OCI-LY1 (cell line): Measurements from ENCODE around the gene CORO2B.

Experiments
- H2AFZ ChIP-seq: fragments of 200-600 bp; sonication (generic), shearing (Covaris generic); 2 replicates; pipeline ENCODE4 v1.6.0; 2014; ENCODE audit warnings: antibody characterized with exemption, mild to moderate bottlenecking, low read length
- H3F3A ChIP-seq: fragments of 200-600 bp; sonication (generic), shearing (Covaris generic); 2 replicates; pipeline ENCODE4 v1.6.0; 2014; ENCODE audit warnings: mild to moderate bottlenecking, antibody characterized with exemption, low read length, moderate library complexity; ENCODE audit not compliant: insufficient read depth
- H3K27ac ChIP-seq: fragments of 200-600 bp; sonication (generic); 2 replicates; pipeline ENCODE4 v1.5.1; 2014; ENCODE audit warnings: low read length, mixed run types, mild to moderate bottlenecking, low read depth; ENCODE audit not compliant: poor library complexity, severe bottlenecking
- H3K27me3 ChIP-seq: fragments of 200-600 bp; sonication (generic); 2 replicates; pipeline ENCODE4 v1.6.0; 2014; ENCODE audit warnings: antibody characterized with exemption, mild to moderate bottlenecking, low read length, moderate library complexity; ENCODE audit not compliant: insufficient read depth
- H3K36me3 ChIP-seq: fragments of 200-600 bp; sonication (generic); 2 replicates; pipeline ENCODE4 v1.6.1; 2014; ENCODE audit warnings: mild to moderate bottlenecking, antibody characterized with exemption, low read length, moderate library complexity, mixed read lengths; ENCODE audit not compliant: insufficient read depth
- H3K4me1 ChIP-seq: fragments of 200-600 bp; sonication (generic); 2 replicates; pipeline ENCODE4 v1.5.1; 2014; ENCODE audit warnings: mild to moderate bottlenecking, low read length, moderate library complexity; ENCODE audit not compliant: insufficient read depth, severe bottlenecking
- H3K4me2 ChIP-seq: fragments of 200-600 bp; sonication (generic), shearing (Covaris generic); 2 replicates; pipeline ENCODE4 v1.6.1; 2014; ENCODE audit warnings: low read length
- H3K4me3 ChIP-seq: fragments of 200-600 bp; sonication (generic); 2 replicates; pipeline ENCODE4 v1.5.1; 2014; ENCODE audit warnings: low read length, low read depth, mild to moderate bottlenecking, mixed read lengths; ENCODE audit not compliant: poor library complexity, severe bottlenecking
- H3K79me2 ChIP-seq: fragments of 200-600 bp; shearing (Covaris generic); 2 replicates; pipeline ENCODE4 v1.6.1; 2016; ENCODE audit warnings: mixed run types, low read length, mixed read lengths; ENCODE audit not compliant: insufficient read depth
- H3K9ac ChIP-seq: fragments of 200-600 bp; sonication (generic), shearing (Covaris generic); 2 replicates; pipeline ENCODE4 v1.6.1; 2014; ENCODE audit warnings: mild to moderate bottlenecking, low read length, mixed read lengths
- H3K9me2 ChIP-seq: fragments of 200-600 bp; sonication (generic), shearing (Covaris generic); 2 replicates; pipeline ENCODE4 v1.6.1; 2014; ENCODE audit warnings: low read depth, mild to moderate bottlenecking, low read length, mixed read lengths
- H3K9me3 ChIP-seq: fragments of 200-600 bp; shearing (Covaris generic); 2 replicates; pipeline ENCODE4 v1.6.1; 2014; ENCODE audit warnings: low read length, mixed read lengths
- H4K20me1 ChIP-seq: fragments of 200-600 bp; sonication (generic), shearing (Covaris generic); 2 replicates; pipeline ENCODE4 v1.6.0; 2016; ENCODE audit warnings: mild to moderate bottlenecking, low read length; ENCODE audit not compliant: insufficient read depth
- CTCF ChIP-seq: fragments of 200-600 bp; sonication (generic), shearing (Covaris generic); IDR thresholded peaks from 2 replicates; pipeline ENCODE4 v1.5.1; 2017; ENCODE audit warnings: mild to moderate bottlenecking, antibody characterized with exemption, low read length, moderate library complexity, mixed read lengths
- EZH2 ChIP-seq: fragments of 200-600 bp; sonication (generic), shearing (Covaris generic); IDR thresholded peaks from 2 replicates; pipeline ENCODE4 v1.8.0; 2017; ENCODE audit warnings: borderline replicate concordance, mixed run types, mild to moderate bottlenecking, antibody characterized with exemption, low read length, moderate library complexity, mixed read lengths

The CORO2B gene

GRCh38 chr15:68627995-68628394 lies 49.2 kb downstream of the CORO2B start:
- H3K27ac ChIP-seq: no peak overlapping the region
- no peaks in the 10 kb centered on the region for H3K36me3 ChIP-seq
- H3K9me2 ChIP-seq: no peaks in the 10 kb centered on the region
- no peaks in the 10 kb centered on the region for H3F3A ChIP-seq
- no peaks in the 10 kb centered on the region for H3K27me3 ChIP-seq
- no peak for TF ChIP-seq CTCF
- no peak for TF ChIP-seq EZH2
- H3K79me2 ChIP-seq: no peaks in the 10 kb centered on the region
- H3K4me3 ChIP-seq: no peak overlapping the region
- no peak overlapping the region for H3K4me2 ChIP-seq
- no peaks in the 10 kb centered on the region for H3K9me3 ChIP-seq
- H2AFZ ChIP-seq: no peak overlapping the region
- H4K20me1 ChIP-seq: no peaks in the 10 kb centered on the region
- peaks cover 39% of the 10 kb centered on the region for H3K4me1 ChIP-seq
- H3K9ac ChIP-seq: no peak overlapping the region

- Histone ChIP-seq H3K4me3 (no peak overlapping the region), H2AFZ (no peak overlapping the region), H3K27me3 (no peaks in the 10 kb centered on the region), H4K20me1 (no peaks in the 10 kb centered on the region), H3K9me2 (no peaks in the 10 kb centered on the region), H3K27ac (no peak overlapping the region), H3K36me3 (no peaks in the 10 kb centered on the region), H3F3A (no peaks in the 10 kb centered on the region), H3K79me2 (no peaks in the 10 kb centered on the region), H3K9ac (no peak overlapping the region), H3K4me1 (peaks cover 55% of the 10 kb centered on the region), H3K9me3 (no peaks in the 10 kb centered on the region), H3K4me2 (no peak overlapping the region; the same call in 1 of the 2 replicates)
- no peak for TF ChIP-seq EZH2
Observed at GRCh38 chr15:68629519-68630210, 50.9 kb downstream of the CORO2B start.

- Histone ChIP-seq H3K9ac (no peak overlapping the region), H3K36me3 (no peaks in the 10 kb centered on the region), H3K27me3 (no peaks in the 10 kb centered on the region), H3F3A (no peaks in the 10 kb centered on the region), H3K9me3 (no peaks in the 10 kb centered on the region), H3K27ac (peak overlapping the region; percentile 67), H3K4me3 (no peak overlapping the region), H4K20me1 (no peaks in the 10 kb centered on the region), H3K9me2 (no peaks in the 10 kb centered on the region), H2AFZ (no peak overlapping the region), H3K4me2 (no peak overlapping the region; the same call in 1 of the 2 replicates), H3K4me1 (peaks cover 61% of the 10 kb centered on the region), H3K79me2 (no peaks in the 10 kb centered on the region)
- TF ChIP-seq CTCF (no peak), EZH2 (no peak)
Observed at GRCh38 chr15:68630211-68630555, 51.4 kb downstream of the CORO2B start.

- no peaks in the 10 kb centered on the region for H3K9me2 ChIP-seq
- H3K36me3 ChIP-seq: no peaks in the 10 kb centered on the region
- H3K79me2 ChIP-seq: no peaks in the 10 kb centered on the region
- H3K27ac ChIP-seq: peak overlapping the region; percentile 67
- no peaks in the 10 kb centered on the region for H3K27me3 ChIP-seq
- H2AFZ ChIP-seq: no peak overlapping the region
- H3K4me3 ChIP-seq: no peak overlapping the region
- H3K4me2 ChIP-seq: peak overlapping the region; percentile 10; the same call in 1 of the 2 replicates
- peaks cover 65% of the 10 kb centered on the region for H3K4me1 ChIP-seq
- H3F3A ChIP-seq: no peaks in the 10 kb centered on the region
- no peak for TF ChIP-seq EZH2
- TF ChIP-seq CTCF: peak; percentile 26; the same call in 1 of the 2 replicates
- H4K20me1 ChIP-seq: no peaks in the 10 kb centered on the region
- H3K9ac ChIP-seq: no peak overlapping the region
- H3K9me3 ChIP-seq: no peaks in the 10 kb centered on the region
Observed at GRCh38 chr15:68630836-68631235, 52.0 kb downstream of the CORO2B start.
